Left lung (tissue), 10 donors: ENCODE measurements around the gene PRKCI. TPM values are rescaled to one million over a fixed set of nuclear protein-coding genes. Genes with fewer than 3 reads are reported as not detected.

Experiments used
- ATAC-seq: fragments of 200-7000 bp; cut with Tn5 transposase; one replicate; pipeline ENCODE4 v1.9.1; 2020; ENCODE audit warnings: moderate library complexity
- DNase-seq, 4 donors: peaks; one replicate each; pipeline ENCODE4 v3.0.0-alpha.2; 2013 to 2020
- H3K27ac ChIP-seq, 2 donors: fragments of 200-600 bp; sonication (generic) in 1 of 2; one replicate each; pipeline versions ENCODE4 v1.5.0 to v1.8.0; 2020 to 2021
- H3K27me3 ChIP-seq, 2 donors: fragments of 200-600 bp; sonication (generic) in 1 of 2; one replicate each; pipeline versions ENCODE4 v1.5.0 to v1.8.0; 2020 to 2021
- H3K36me3 ChIP-seq, 2 donors: fragments of 200-600 bp; sonication (generic) in 1 of 2; one replicate each; pipeline versions ENCODE4 v1.5.0 to v1.8.0; 2020 to 2021
- H3K4me1 ChIP-seq, 2 donors: fragments of 200-600 bp; one replicate each; pipeline ENCODE4 v1.8.0; 2021
- H3K4me3 ChIP-seq, 2 donors: fragments of 200-600 bp; sonication (generic) in 1 of 2; one replicate each; pipeline versions ENCODE4 v1.5.0 to v1.8.0; 2020 to 2021; ENCODE audit warnings: mild to moderate bottlenecking in 1 of 2
- H3K9me3 ChIP-seq, 2 donors: fragments of 200-600 bp; sonication (generic) in 1 of 2; one replicate each; pipeline versions ENCODE4 v1.5.0 to v1.8.0; 2020 to 2021
- intact Hi-C, 2 donors: fragments of 100-400 bp; cut with DNase I; formaldehyde crosslinking; loops; one replicate each; pipeline versions ENCODE4 v1.11.2 to v1.14.2; 2022
- polyA plus RNA-seq, 6 donors: library from polyadenylated mRNA; unstranded; fragments of 120-200 nt; gene quantifications; one replicate each; pipeline ENCODE4 v1.2.1, GENCODE V29; 2013; ENCODE audit not compliant: insufficient read length in 6 of 6
- total RNA-seq, 2 donors: library from RNA; stranded (reverse); fragmentation: NEBNext Ultra II Directional; extraction: Animal tissue kit (Norgen Biotek cat#: 25700); gene quantifications; one replicate each; pipeline ENCODE4 v1.2.1, GENCODE V29; 2021
- TF ChIP-seq, protein P1 (sequence below), 2 donors: fragments of 200-600 bp; sonication (generic) in 1 of 2; IDR thresholded peaks; one replicate each; pipeline versions ENCODE4 v1.5.0 to v1.8.0; 2021; ENCODE audit warnings: antibody characterized with exemption in 2 of 2
- donor health status: DM: no; HTN: yes; CAD: no.
- donor health status: DM: no; HTN: no; CAD: no.

Gene PRKCI
- total and polyA plus RNA-seq, 8 donors = 33.0 to 82.4 (median 67.9) TPM

DNA sequence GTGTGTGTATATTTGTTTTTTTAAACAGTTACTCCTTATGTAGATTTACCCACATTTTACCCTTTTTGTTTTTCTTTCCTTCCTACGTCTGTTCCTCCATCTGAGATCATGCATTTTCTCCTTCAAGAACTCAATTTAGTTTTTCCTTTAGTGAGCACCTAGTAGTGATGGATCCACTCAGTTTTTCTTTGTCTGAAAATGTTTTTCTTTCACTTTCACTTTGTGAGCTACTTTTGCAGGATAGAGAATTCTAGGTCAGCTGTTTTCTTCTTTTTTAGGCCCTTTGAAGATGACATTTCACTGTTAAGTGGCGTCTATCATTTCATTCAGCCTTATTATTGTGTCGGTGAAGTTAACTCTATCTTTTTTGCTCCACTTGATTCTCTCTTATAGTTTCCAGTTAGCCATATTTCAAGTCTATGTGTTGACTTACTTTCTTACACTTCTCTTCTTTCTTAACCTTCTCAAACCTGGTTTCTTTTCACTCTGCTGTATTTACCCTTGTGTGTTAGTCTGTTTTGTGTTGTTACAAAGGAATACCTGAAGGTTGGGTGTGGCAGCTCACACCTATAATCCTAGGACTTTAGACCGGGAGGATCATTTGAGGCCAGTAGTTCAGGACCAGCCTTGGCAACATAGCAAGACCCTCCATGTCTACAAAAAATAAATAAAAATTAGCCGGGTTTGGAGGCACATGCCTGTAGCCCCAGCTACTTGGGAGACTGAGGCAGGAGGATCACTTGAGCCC, 55.8 kb downstream of the PRKCI start:
- Histone ChIP-seq H3K27me3 (no peaks in the 10 kb centered on the region), H3K27ac (no peak overlapping the region), H3K4me3 (no peak overlapping the region), H3K9me3 (no peaks in the 10 kb centered on the region), H3K4me1 (peaks cover 0 to 13% of the 10 kb centered on the region in 2 donors), H3K36me3 (peaks cover 0 to 44% of the 10 kb centered on the region in 2 donors)
- TF ChIP-seq, protein P1, sequence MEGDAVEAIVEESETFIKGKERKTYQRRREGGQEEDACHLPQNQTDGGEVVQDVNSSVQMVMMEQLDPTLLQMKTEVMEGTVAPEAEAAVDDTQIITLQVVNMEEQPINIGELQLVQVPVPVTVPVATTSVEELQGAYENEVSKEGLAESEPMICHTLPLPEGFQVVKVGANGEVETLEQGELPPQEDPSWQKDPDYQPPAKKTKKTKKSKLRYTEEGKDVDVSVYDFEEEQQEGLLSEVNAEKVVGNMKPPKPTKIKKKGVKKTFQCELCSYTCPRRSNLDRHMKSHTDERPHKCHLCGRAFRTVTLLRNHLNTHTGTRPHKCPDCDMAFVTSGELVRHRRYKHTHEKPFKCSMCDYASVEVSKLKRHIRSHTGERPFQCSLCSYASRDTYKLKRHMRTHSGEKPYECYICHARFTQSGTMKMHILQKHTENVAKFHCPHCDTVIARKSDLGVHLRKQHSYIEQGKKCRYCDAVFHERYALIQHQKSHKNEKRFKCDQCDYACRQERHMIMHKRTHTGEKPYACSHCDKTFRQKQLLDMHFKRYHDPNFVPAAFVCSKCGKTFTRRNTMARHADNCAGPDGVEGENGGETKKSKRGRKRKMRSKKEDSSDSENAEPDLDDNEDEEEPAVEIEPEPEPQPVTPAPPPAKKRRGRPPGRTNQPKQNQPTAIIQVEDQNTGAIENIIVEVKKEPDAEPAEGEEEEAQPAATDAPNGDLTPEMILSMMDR (IDR thresholded peaks at IDR 0.05) = no peak
- ATAC-seq (peak; percentile 46), DNase-seq (no peak)
- intact Hi-C loops = no loop called here

DNA sequence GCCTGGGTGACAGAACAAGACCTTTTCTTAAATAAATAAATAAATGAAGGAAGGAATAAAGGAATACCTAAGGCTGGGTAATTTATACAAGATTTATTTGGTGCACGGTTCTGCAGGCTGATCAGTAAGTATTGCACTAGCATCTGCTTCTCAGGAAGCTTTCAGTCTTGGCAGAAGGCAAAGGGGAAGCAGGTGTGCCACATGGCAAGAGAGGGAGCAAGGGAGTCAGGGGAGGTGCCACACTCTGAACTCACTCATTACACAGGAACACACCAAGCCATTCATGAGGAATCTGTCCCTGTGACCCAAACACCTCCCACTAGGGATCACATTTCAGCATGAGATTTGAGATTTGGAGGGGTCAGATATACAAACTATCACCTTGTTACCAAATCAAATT, 56.4 kb downstream of the PRKCI start:
- DNase-seq (no peak), ATAC-seq (no peak)
- Histone ChIP-seq H3K9me3 (no peaks in the 10 kb centered on the region), H3K27ac (no peak overlapping the region), H3K4me3 (no peak overlapping the region), H3K4me1 (peaks cover 0 to 13% of the 10 kb centered on the region in 2 donors), H3K36me3 (peaks cover 0 to 42% of the 10 kb centered on the region in 2 donors), H3K27me3 (no peaks in the 10 kb centered on the region)
- TF ChIP-seq, protein P1 (IDR thresholded peaks at IDR 0.05) = no peak
- intact Hi-C loops = no loop called here

DNA sequence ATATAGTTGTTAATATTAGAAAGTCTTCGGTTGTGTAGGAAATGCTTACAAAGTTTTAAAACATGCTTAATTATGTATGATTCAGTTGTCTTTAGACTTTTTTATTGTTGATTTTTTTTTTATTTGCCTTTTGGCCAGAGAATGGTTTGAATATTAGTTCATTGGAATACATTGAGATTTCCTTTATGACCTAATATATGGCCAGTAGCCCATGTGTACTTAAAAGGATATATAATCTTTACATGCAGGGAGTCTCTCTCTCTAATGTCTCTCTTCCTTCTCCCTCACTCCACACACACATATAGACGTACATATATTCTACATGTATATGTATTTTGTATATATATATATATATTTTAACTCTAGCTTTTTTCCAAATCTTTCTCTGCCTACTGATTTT, 68.0 kb downstream of the PRKCI start:
- Histone ChIP-seq H3K4me3 (no peak overlapping the region), H3K36me3 (peaks cover 0 to 50% of the 10 kb centered on the region in 2 donors), H3K4me1 (no peaks in the 10 kb centered on the region), H3K9me3 (no peaks in the 10 kb centered on the region), H3K27me3 (no peaks in the 10 kb centered on the region), H3K27ac (no peak overlapping the region)
- intact Hi-C loops = no loop called here
- TF ChIP-seq, protein P1 (IDR thresholded peaks at IDR 0.05) = no peak
- DNase-seq (no peak), ATAC-seq (no peak)

DNA sequence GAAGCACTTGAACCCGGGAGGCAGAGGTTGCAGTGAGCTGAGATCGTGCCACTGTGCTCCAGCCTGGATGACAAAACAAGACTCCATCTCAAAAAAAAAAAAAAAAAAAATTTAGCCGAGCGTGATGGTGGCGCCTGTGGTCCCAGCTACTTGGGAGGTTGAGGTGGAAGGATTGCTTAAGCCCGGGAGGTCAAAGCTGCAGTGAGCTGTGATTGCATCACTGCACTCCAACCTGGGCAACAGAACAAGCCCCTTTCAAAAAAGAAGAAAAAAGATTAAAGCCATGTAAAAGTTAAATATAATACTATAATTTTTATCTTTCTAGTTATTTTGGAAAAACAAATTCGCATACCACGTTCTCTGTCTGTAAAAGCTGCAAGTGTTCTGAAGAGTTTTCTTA, 73.4 kb downstream of the PRKCI start:
- Histone ChIP-seq H3K4me1 (no peaks in the 10 kb centered on the region), H3K36me3 (peaks cover 0 to 53% of the 10 kb centered on the region in 2 donors), H3K27ac (no peak overlapping the region), H3K9me3 (no peaks in the 10 kb centered on the region), H3K27me3 (no peaks in the 10 kb centered on the region), H3K4me3 (no peak overlapping the region)
- ATAC-seq = no peak
- TF ChIP-seq, protein P1 (IDR thresholded peaks at IDR 0.05) = no peak
- DNase-seq = no peak
- intact Hi-C loops = no loop called here

DNA sequence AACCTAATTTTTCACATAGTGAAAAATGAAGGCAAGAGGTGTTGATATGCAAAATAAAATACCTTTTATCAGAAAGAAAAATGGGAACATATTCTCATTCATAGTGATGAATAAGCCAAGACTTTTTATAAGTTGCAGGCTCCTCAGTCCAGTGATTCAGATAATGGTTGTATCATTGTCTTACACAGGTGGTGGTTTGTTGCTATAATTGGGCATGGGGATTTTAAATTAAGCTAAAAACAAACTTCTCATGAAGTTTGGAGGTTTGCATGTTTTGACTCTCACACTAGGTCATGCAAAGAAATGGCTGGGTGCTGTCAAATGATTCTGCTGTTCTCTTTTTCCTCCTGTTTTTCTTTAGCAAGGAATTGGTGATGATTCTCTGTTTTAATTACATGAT, 74.5 kb downstream of the PRKCI start:
- TF ChIP-seq, protein P1 (IDR thresholded peaks at IDR 0.05) = no peak
- intact Hi-C loops = no loop called here
- Histone ChIP-seq H3K27me3 (no peaks in the 10 kb centered on the region), H3K36me3 (peaks cover 0 to 52% of the 10 kb centered on the region in 2 donors), H3K27ac (no peak overlapping the region), H3K4me3 (no peak overlapping the region), H3K9me3 (no peaks in the 10 kb centered on the region), H3K4me1 (peaks cover 0 to 7% of the 10 kb centered on the region in 2 donors)
- DNase-seq (no peak), ATAC-seq (no peak)
